Vagina (tissue), 2 donors: Measurements from ENCODE around the gene RHOV. TPM values are rescaled to one million over a fixed set of nuclear protein-coding genes. Genes with fewer than 3 reads are reported as not detected.
A peak's percentile ranks its signal among the peaks of the same experiment; 100 is the strongest.

Experiments used
- DNase-seq, 2 donors: peaks; one replicate each; pipeline ENCODE4 v3.0.0-alpha.2; 2017; ENCODE audit errors: extremely low spot score in 2 of 2
- H3K27ac ChIP-seq: fragments of 200-600 bp; sonication (generic); one replicate; pipeline ENCODE4 v1.5.1; 2019
- H3K27me3 ChIP-seq: fragments of 200-600 bp; sonication (generic); one replicate; pipeline ENCODE4 v1.5.1; 2019
- H3K36me3 ChIP-seq, 2 donors: fragments of 200-600 bp; sonication (generic); one replicate each; pipeline ENCODE4 v1.5.1; 2017 to 2019
- H3K4me1 ChIP-seq: fragments of 200-600 bp; sonication (generic); one replicate; pipeline ENCODE4 v1.5.1; 2019
- H3K4me3 ChIP-seq, 2 donors: fragments of 200-600 bp; sonication (generic); 1 replicate in 1 of 2; 2 replicates in 1 of 2; pipeline ENCODE4 v1.5.1; 2016 to 2019
- H3K9me3 ChIP-seq: fragments of 200-600 bp; sonication (generic); one replicate; pipeline ENCODE4 v1.5.1; 2019
- POLR2A ChIP-seq, 2 donors: fragments of 450-650 bp; IDR thresholded peaks; one replicate each; pipeline ENCODE4 v1.6.1; 2017; ENCODE audit warnings: antibody characterized with exemption in 2 of 2, mild to moderate bottlenecking in 2 of 2, moderate library complexity in 2 of 2
- POLR2AphosphoS5 ChIP-seq, 2 donors: sonication (generic); formaldehyde crosslinking; IDR thresholded peaks; one replicate each; pipeline ENCODE4 v1.9.0; 2017; ENCODE audit warnings: antibody characterized with exemption in 2 of 2, mild to moderate bottlenecking in 2 of 2, low read depth in 1 of 2; ENCODE audit not compliant: insufficient read depth in 1 of 2
- intact Hi-C: fragments of 100-400 bp; cut with DNase I; formaldehyde crosslinking; loops from one replicate; pipeline ENCODE4 v1.15.1; 2023
- total RNA-seq: library from RNA; depleted of rRNA; stranded (reverse); fragments of >200 nt; gene quantifications from one replicate; pipeline ENCODE4 v1.2.3, GENCODE V29; 2016
- TF ChIP-seq, protein P1 (sequence below), 3 experiments: fragments of 450-650 bp in 2 of 3; fragments of 200-600 bp in 1 of 3; sonication (generic) in 1 of 3; IDR thresholded peaks; one replicate each; pipeline ENCODE4 v1.5.1; 2017 to 2019; ENCODE audit warnings: antibody characterized with exemption in 3 of 3, mild to moderate bottlenecking in 2 of 3, moderate library complexity in 2 of 3

RHOV gene
- total RNA-seq, 1 donor from 2014 or later: 32.9 TPM

DNA sequence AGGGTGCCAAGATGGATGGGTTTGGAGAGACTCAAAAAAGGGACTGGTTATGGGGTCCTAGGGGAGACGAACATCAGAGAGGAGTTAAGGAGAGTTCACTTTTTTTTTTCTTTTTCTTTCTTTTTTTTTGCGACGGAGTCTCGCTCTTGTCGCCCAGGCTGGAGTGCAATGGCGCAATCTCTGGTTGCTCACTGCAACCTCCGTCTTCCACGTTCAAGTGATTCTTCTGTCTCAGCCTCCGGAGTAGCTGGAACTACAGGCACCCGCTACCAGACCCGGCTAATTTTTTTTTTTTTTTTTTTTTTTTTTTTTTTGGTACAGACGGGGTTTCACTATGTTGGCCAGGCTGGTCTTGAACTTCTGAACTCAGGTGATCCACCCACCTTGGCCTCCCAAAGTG lies 29.0 kb downstream of the RHOV start:
- no peaks in the 10 kb centered on the region for H3K27me3 ChIP-seq
- peak overlapping the region; percentile 70 for H3K27ac ChIP-seq
- TF ChIP-seq POLR2A (IDR thresholded peaks at IDR 0.05): no peak
- no peak for TF ChIP-seq POLR2AphosphoS5 (IDR thresholded peaks at IDR 0.05; ENCODE audit: insufficient read depth in 1 of 2, low read depth in 1 of 2)
- TF ChIP-seq, protein P1, sequence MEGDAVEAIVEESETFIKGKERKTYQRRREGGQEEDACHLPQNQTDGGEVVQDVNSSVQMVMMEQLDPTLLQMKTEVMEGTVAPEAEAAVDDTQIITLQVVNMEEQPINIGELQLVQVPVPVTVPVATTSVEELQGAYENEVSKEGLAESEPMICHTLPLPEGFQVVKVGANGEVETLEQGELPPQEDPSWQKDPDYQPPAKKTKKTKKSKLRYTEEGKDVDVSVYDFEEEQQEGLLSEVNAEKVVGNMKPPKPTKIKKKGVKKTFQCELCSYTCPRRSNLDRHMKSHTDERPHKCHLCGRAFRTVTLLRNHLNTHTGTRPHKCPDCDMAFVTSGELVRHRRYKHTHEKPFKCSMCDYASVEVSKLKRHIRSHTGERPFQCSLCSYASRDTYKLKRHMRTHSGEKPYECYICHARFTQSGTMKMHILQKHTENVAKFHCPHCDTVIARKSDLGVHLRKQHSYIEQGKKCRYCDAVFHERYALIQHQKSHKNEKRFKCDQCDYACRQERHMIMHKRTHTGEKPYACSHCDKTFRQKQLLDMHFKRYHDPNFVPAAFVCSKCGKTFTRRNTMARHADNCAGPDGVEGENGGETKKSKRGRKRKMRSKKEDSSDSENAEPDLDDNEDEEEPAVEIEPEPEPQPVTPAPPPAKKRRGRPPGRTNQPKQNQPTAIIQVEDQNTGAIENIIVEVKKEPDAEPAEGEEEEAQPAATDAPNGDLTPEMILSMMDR (IDR thresholded peaks at IDR 0.05): no peak
- intact Hi-C loops: no loop called here
- peaks cover 34% of the 10 kb centered on the region for H3K4me1 ChIP-seq
- no peaks in the 10 kb centered on the region for H3K36me3 ChIP-seq
- DNase-seq: no peak
- H3K4me3 ChIP-seq: peak overlapping the region; percentile 54 to 66
- H3K9me3 ChIP-seq: no peaks in the 10 kb centered on the region

DNA sequence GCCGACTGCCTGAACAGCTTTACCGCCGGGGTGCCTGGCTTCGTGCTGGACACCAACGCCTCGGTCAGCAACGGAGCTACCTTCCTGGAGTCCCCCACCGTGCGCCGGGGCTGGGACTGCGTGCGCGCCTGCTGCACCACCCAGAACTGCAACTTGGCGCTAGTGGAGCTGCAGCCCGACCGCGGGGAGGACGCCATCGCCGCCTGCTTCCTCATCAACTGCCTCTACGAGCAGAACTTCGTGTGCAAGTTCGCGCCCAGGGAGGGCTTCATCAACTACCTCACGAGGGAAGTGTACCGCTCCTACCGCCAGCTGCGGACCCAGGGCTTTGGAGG lies 29.4 kb downstream of the RHOV start:
- peak overlapping the region; percentile 54 to 66 for H3K4me3 ChIP-seq
- no peaks in the 10 kb centered on the region for H3K27me3 ChIP-seq
- no peaks in the 10 kb centered on the region for H3K36me3 ChIP-seq
- intact Hi-C loops: no loop called here
- H3K4me1 ChIP-seq: peaks cover 34% of the 10 kb centered on the region
- H3K27ac ChIP-seq: peak overlapping the region; percentile 70
- TF ChIP-seq POLR2AphosphoS5 (IDR thresholded peaks at IDR 0.05; ENCODE audit: insufficient read depth in 1 of 2, low read depth in 1 of 2) (no peak), POLR2A (IDR thresholded peaks at IDR 0.05) (no peak)
- TF ChIP-seq, protein P1 (IDR thresholded peaks at IDR 0.05): no peak
- H3K9me3 ChIP-seq: no peaks in the 10 kb centered on the region
- DNase-seq: no peak

DNA sequence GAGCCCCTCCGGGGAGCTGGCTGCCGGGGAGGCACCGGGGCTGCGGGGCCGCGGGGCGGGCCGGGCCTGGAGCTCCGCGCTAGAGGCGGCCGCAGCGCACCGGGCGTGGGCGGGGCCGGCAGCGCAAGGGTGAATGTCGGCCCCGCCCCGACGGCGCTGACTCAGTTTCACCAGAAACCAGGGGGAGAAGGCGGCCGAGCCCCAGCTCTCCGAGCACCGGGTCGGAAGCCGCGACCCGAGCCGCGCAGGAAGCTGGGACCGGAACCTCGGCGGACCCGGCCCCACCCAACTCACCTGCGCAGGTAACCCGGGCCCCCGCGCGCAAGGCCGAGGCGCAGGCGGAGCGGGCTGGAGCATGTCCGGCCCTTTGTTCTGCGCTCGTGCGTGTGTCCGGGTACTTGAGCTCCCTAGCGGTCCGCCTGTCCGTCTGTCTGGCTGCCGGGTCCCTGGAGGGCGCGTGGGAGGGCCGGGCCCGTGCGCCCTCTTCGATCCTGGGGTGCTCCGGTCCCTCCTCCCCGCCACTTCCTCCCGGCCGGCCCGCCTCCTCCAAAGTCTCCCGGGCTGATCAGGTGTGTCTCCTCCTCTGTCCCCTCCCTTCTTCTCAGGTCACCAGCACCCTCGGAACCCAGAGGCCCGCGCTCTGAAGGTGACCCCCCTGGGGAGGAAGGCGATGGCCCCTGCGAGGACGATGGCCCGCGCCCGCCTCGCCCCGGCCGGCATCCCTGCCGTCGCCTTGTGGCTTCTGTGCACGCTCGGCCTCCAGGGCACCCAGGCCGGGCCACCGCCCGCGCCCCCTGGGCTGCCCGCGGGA lies 29.9 kb downstream of the RHOV start, which contains the start of gene SPINT1:
Gene SPINT1, plus strand, starts transcription at position 164 of the 811 bp plus-strand sequence. Its CDS starts 507 bp downstream, at position 671.
- no peak for DNase-seq
- peak in 1 of 2 donors; percentile 60 for TF ChIP-seq POLR2AphosphoS5 (IDR thresholded peaks at IDR 0.05; ENCODE audit: insufficient read depth in 1 of 2, low read depth in 1 of 2)
- TF ChIP-seq, protein P1 (IDR thresholded peaks at IDR 0.05): no peak
- peak within 1 kb of the TSS; percentile 70 for H3K27ac ChIP-seq
- H3K4me3 ChIP-seq: peak within 1 kb of the TSS; percentile 54 to 66
- no peaks in the 10 kb centered on the region for H3K9me3 ChIP-seq
- intact Hi-C loops: no loop called here
- no peaks in the 10 kb centered on the region for H3K36me3 ChIP-seq
- H3K4me1 ChIP-seq: peaks cover 34% of the 10 kb centered on the region
- no peaks in the 10 kb centered on the region for H3K27me3 ChIP-seq

DNA sequence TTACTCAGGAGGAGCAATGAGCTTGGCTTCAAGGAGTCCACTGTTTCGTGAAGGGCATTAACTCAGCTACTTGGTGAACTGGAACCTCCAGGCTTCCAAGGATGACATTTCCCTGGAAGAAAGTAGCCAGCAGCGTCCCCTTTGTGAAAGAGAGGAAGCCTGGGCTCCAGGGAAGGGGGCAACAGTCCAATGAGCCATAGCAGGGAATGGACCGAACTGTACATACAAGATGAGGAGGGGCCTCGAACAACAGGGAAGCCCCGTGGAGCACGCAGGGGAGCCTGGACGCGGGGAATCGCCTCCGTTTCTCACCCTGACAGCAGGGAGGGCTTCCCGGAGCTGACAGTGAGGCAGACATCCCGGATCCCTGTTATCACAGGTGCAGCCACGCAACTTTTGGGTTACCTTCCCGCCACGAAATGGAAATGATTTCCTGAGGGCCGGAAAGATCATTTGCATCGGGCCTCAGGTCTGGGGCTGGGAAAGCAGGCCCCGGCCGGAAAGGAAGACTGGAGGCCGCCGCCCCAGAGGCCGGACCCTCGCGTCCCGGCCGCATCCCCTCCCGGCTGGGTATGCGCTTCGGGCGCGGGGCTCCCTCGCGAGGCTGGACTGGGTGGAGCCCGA lies 30.7 kb downstream of the RHOV start:
- intact Hi-C loops: no loop called here
- no peaks in the 10 kb centered on the region for H3K36me3 ChIP-seq
- DNase-seq: no peak
- H3K9me3 ChIP-seq: no peaks in the 10 kb centered on the region
- peaks cover 34% of the 10 kb centered on the region for H3K4me1 ChIP-seq
- no peak for TF ChIP-seq POLR2A (IDR thresholded peaks at IDR 0.05)
- TF ChIP-seq POLR2AphosphoS5 (IDR thresholded peaks at IDR 0.05; ENCODE audit: insufficient read depth in 1 of 2, low read depth in 1 of 2): no peak
- TF ChIP-seq, protein P1 (IDR thresholded peaks at IDR 0.05): no peak
- H3K27me3 ChIP-seq: no peaks in the 10 kb centered on the region
- peak overlapping the region; percentile 70 for H3K27ac ChIP-seq
- peak overlapping the region; percentile 54 to 66 for H3K4me3 ChIP-seq

DNA sequence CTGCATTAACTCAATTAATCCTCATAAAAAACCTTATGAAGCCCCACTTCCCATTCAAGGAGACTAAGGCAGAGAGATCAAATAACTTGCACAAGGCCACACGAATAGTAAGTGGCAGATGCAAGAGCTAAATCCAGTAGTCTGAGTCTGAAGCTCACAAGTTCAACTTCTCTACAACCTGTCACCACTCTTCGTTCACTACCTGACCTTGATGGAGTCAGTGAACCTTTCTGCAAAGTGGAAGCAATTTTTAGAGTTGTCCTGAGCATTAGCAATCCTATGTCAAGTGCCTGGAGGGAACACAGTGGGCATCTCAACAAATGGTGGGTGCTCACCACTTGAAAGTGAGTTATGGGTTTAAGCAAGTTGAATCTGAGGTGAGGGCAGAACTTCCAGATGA lies 32.3 kb downstream of the RHOV start:
- intact Hi-C loops: no loop called here
- Histone ChIP-seq H3K9me3 (no peaks in the 10 kb centered on the region), H3K4me1 (peaks cover 28% of the 10 kb centered on the region), H3K4me3 (no peak overlapping the region), H3K36me3 (no peaks in the 10 kb centered on the region), H3K27ac (no peak overlapping the region), H3K27me3 (no peaks in the 10 kb centered on the region)
- TF ChIP-seq POLR2AphosphoS5 (IDR thresholded peaks at IDR 0.05; ENCODE audit: insufficient read depth in 1 of 2, low read depth in 1 of 2): no peak
- TF ChIP-seq, protein P1 (IDR thresholded peaks at IDR 0.05): no peak
- TF ChIP-seq POLR2A (IDR thresholded peaks at IDR 0.05): no peak
- DNase-seq: no peak
